GM12891 (cell line): ENCODE results near the gene ABHD17C.

Source experiments
- PAX5 ChIP-seq: IDR thresholded peaks from 2 replicates; pipeline ENCODE4 v1.6.1; 2011; ENCODE audit warnings: low read length, moderate library complexity, mild to moderate bottlenecking; ENCODE audit not compliant: insufficient read depth, severe bottlenecking
- POLR2A ChIP-seq: IDR thresholded peaks from 2 replicates; pipeline ENCODE4 v1.6.1; 2011; ENCODE audit warnings: low read depth, low read length, control low read depth
- POLR2AphosphoS5 ChIP-seq: IDR thresholded peaks from 2 replicates; pipeline ENCODE4 v1.6.1; 2011; ENCODE audit warnings: low read depth, low read length, control low read depth
- SPI1 ChIP-seq: IDR thresholded peaks from 2 replicates; pipeline ENCODE4 v1.6.1; 2011; ENCODE audit warnings: low read depth, low read length, control low read depth
- TAF1 ChIP-seq: IDR thresholded peaks from 2 replicates; pipeline ENCODE4 v1.6.1; 2011; ENCODE audit warnings: low read depth, low read length, control low read depth

- TF ChIP-seq POLR2AphosphoS5 (no peak), POLR2A (no peak), TAF1 (no peak), SPI1 (no peak), PAX5 (no peak)
Observed at GRCh38 chr15:80691575-80691974, 3.5 kb upstream of the ABHD17C start.
